NAMALWA (cell line): ENCODE data around the gene BST1.

Source experiments
- DNase-seq: peaks from one replicate; pipeline ENCODE4 v3.0.0-alpha.2; 2015; ENCODE audit warnings: low spot score

Gene BST1

DNA sequence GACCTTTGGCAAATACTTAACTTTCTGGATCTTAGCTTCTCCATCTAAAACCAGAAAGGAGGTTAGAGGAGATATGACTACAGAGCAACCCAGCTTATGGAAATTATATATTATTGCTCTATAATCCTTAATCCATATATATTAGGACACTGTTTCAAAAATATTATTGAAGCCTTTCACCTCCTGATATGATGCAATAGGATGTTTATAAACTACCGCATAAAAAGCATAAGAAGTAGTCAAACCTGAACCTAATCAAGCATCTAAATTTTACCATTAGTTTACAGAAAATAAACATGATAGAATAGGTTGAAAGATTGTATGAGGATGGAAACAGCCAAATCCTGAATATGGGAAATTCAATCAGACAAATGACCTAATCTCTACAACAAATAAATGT, 26.8 kb upstream of the BST1 start:
- DNase-seq: no peak

DNA sequence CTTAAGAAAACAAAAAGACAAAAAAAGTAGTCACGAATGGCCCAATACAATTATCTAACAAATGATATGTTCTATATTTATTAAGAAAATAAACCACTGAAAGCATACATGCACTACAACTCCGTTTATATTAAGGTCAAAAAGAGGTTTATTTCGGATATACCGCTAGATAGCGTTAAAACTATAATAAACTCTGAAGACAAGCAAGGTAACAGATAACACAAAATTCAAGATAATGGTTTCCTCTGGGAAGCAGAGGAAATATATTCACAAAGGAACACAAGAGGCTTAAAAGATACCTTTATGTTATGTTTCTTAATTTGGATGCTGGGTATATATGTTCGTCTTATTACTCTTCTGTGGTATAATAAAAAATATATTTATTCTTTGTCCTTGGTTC, 26.0 kb upstream of the BST1 start:
- no peak for DNase-seq

DNA sequence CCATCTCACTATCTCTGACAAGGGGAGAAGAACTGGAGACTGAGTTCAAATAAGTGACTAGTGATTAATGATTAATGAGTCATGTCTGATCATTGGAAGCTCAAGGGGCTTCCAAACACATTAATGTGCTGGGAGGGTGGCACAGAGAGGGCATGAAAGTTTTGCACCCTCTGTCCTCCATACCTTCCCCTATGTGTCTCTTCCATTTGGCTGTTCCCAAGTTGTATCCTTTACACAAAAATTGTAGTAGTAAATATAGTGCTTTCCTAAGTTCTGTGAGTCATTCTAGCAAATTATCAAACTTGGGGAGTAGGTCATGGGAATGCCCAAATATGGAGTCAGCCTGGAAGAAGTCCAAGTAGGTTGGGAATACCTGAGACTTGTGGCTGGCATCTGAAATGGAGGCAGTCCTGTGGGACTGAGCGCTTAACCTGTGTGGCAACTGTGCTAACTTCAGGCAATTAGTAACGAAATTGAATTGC, 25.3 kb upstream of the BST1 start:
- DNase-seq: no peak

DNA sequence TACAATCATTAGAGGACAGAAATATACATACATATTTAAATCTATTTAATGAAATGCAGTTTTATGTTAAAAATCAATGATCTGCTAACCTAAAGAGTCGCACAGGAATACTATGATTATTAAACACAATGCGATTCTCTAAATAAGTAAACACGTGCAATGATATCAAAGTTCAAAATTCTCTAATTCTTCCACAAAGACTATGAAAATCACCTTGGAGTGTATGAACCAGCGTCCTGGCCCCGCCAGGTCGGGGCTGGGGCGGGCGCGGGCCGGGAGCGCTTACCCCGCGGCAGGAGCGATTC, 21.8 kb upstream of the BST1 start:
- no peak for DNase-seq

DNA sequence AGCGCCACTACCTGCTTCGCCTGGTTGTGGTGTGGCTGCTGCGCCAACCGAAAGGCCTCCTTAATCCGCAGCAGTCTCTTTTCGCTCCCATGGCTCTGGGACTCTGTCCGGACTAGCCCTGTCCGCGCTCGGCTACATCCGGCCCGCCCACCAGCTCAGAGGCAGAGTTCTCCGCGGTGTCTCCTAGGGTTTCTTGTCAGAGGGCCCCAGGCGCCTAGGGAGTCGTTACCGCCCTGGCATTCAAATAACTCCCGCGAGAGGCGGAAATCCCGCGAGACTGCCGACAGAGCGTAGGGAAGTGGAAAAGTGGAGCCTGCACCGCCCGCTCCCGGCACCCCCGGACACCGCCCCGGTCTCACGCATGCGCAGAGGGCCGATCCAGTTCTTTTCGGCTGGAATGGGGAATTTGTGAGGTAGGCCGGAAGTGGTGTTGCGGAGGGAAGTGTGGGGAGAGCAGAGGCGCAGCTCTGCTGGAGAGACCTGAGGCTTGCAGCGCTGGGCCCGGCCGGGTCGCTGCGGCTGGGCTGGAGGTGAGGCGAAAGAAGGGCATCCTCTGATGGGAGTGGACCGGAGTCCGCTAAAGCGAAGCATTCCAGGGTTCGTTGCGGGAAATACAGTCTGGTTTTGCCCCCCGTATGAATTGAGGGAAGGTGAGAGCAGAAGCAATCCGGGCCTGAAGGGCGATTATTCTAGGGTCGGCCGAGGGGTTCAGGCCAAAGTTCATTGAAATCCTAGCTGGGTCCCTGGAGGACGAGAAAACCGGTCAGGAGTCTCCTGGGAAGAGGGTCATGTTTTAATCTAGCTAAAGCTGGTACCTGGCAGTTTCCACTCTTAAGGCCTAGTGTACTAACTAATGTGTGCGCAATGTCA, 21.3 kb upstream of the BST1 start, which contains the start of gene FAM200B:
Gene FAM200B (plus strand): TSS at position 456 of the 870 bp plus-strand sequence. CDS start 5,151 bp downstream, outside the sequence.
- DNase-seq: peak; percentile 99

DNA sequence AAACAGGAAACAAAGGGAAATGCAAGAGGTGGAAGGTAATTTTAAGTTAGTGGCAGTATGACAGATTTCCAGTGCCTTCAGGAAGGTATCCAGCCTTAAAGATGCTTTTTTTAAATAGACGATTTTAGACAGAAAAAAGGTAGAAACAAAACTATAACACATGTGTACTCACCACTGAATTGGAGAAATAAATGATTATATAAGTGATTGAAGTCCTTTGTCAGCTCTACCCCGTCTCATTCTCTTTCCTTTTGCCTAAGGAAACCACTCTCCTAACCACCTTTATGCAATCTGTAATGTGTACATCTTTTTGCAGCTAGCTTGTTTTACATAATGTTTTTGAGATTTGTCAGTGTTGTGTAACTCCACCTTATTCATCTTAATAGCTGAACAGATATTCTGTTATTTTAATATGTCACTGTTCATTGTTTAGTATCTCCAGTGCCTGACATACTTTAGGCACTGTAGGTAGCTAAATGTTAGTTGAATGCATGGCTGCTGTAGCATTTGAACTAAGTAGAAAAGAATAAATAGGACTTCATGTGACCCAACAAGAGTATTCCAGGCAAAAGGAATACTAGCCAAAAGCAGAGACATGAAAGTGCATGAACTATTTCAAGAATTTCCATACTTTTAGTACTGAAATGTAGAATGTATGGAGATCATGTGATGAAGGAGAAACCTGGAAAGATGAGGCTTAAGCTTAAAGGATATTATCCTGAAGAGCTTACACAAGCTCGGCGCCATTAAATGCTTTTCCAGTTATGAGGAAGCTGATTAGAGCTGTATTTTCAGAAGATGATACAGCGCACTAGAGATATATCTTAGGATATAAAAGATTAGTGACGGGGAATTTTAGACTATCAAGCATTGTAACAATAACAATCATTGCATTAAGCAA, 20.4 kb upstream of the BST1 start:
- DNase-seq: peak; percentile 46

DNA sequence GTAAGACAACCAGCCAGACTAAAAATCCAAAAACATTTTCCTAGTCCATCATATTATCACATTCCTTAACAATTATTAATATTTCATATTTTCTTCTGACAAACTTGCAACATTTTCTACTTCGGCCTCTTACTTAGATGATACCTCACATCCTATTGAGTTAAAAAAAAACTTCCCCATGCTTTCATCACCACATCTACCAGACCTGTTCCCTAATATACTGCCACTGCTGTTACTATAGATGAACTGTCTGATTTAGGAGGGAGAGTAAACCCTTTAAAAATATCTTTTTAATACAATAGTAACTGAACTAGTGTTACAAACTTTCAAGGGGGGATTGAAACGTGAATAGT, 19.7 kb upstream of the BST1 start:
- DNase-seq: no peak

DNA sequence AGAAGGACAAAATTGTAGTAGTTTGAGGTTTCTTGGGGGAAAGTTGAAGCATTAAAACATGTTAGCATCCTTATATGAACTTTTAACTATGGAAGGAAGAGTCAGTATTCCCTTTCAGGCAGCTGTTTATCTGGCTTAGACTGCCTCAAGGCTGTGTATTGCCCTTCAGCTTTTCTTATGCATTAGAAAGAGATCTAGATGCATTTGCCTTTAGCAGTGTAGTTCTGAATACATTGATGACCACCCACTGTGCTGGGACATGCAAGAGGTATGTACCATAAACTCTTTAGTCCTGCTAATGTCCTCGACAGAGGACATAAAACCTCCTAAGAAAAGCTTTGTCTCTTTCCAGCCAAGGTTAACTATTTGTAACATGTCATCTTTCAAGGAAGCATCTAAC, 18.4 kb upstream of the BST1 start:
- DNase-seq: no peak

DNA sequence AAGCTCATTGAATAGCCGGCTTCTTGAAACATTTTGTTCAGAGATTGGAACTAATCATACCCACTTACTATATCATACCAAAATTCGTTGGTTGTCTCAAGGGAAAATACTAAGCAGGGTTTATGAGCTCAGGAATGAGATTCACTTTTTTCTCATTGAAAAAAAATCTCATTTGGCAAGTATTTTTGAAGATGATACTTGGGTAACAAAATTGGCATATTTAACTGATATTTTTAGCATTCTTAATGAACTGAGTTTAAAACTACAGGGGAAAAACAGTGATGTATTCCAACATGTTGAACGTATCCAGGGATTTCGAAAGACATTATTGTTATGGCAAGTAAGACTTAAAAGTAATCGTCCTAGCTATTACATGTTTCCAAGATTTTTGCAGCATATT, 14.8 kb upstream of the BST1 start:
- no peak for DNase-seq

DNA sequence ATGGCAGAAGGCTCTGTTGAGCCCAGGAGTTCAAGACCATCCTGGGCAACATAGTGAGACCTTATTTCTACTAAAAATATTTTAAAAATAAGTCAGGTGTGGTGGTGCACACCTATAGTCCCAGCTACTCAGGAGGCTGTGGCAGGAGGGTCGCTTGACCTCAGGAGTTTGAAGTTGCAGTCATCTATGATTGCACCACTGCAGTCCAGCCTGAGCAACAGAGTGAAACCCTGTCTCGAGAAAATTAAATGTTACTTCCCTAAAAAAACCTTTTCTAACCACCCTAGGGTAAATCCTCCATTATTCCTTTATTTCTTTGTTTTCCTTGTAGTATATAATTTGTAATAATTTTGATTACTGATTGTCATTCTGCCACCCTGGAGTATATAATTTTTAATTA, 13.3 kb upstream of the BST1 start:
- DNase-seq: no peak

DNA sequence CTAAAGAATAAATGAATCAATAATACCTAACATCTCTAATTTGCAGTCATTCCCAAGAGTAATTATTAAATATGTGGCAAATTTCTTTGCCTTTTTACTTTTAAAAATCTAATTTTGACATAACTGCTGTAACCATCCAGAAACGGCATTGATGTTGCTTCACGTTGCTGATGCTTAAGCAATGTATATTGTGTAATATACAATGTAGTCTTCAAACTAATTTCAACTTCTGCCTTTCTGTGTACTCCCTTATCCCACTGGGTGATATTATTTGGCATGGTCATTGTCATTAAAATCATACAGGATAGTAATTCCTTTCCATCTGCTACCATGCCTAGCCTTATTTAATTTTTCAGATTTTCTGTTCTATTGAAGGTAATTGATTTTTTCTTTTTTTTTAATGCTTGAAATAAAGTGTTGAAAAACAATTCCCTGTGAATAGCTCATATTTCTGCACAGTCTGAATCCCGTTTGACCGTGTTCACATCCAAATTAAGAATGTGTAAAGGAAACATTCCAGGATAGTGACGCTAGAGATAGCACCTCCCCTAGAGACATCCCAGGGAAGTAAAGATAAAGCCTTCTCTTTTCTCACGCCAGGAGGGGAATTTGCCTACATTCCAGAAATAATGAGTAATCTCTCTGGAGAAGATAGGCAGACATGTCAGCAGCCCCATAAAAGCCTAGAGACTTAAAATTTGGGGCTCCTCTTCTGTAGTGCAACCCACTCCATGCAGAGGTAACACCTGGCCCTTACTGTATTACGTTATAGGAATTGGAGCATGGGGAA, 12.7 kb upstream of the BST1 start:
- DNase-seq: no peak

DNA sequence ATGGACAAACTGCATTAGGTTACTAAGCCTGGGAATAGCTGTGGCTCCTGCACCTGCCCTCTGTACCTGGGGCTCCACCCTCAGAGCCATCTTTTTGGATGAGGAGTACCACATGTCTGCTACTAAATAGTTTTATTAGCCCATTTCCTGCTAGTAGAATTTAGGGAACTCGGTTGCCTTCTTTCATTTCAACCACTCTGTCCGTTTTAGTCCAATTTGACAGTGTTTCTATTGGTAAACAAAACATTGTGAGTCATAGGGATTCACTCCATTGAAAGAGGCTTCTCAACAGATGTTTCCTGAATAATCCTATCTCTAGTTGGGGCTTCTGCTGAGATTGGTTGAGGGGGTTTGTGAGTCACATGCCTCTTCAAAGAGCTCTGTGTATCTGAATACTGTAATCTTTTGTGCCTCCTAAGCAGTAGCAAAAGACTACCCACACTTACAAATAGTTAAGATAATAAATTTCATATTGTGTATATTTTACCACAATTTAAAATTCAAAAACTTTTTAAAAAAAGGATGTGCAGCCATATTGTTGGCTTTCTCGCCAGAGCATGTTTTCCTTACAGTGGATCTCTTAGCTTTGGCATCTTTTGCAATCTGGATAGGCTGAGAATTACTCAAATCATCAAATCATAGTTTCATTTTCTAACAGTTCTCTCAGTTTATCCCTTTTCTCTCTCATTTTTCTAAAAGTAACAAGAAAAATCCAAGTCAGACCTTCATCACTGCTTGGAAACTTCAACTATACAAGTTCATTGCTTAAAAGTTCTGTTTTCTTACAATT, 11.3 kb upstream of the BST1 start:
- DNase-seq: no peak

DNA sequence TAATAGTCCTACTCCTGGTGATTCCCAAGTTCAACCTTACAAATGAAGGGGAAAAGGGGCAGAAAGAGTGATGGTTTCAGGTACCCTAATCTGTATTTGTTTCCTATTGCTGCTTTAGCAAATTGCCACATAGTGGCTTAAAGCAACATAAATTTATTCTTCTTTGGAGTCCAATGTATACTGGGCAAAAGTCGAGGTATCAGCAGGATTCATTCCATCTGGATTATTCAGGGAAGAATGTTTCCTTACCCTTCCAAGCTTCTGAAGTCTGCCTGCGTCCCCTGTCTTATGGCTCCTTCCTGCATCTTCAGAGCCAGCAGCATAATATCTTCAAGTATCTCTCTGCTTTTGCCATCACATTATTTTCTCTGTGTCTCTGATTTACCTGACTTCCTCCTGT, 10.3 kb upstream of the BST1 start:
- DNase-seq: no peak

DNA sequence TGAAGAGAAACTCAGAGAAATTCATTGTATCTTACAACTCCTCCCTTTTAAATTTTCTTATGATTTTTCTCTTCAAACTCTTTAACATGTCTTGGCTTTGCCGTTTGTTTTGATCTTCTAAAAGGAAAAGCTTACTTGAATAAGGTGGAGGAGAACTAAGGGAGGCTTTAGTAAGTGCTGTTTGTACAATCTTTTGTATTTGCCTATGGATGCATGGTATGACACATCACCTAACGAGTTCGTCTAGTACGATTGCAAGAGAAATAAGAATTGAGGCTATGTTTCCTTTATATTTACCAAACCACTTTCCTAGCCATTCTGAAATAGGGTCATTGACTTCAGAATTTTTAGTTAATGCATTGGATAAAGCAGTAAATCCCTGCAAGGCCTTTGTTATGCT, 8.4 kb upstream of the BST1 start:
- no peak for DNase-seq

DNA sequence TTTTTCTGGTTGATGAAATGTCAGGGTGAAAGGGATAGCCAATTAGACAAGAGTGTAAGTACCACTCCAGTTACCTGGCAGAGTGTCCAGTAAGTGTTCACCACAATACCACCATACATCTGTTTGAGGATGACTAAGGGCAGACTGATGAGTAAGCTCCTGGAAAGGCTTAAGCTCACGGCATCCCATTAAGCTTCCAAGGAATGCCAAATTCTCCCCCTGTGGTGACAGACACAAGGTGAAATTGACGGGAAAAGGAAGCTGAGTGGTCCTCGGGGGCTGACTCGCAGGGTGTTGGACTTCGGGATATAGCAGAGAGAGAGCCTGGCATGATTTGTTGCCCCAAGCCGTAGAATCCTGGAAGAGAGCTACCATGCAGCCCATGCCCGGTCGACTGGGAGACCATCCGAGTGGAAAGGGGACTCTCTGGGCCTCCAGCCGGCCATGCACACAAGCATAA, 7.6 kb upstream of the BST1 start:
- no peak for DNase-seq

DNA sequence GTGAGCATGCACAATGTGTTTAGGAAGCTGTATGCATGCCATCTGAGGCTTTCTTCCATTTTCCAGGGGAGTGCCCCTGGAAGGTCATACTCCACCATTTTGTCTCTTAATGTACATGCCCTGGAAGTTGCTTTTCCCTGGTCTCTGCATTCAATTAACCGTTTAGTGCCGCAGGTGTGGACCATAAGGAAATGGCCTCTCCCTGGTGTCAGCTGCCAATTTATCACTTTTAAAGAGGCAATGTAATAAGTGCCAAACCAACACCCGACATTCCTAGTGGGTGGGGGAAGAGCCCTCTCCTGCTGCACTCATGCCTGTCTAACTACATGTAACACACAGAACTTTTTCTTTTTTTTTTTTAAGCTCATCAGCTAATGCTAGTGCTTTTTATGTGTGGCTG, 7.1 kb upstream of the BST1 start:
- DNase-seq: no peak

DNA sequence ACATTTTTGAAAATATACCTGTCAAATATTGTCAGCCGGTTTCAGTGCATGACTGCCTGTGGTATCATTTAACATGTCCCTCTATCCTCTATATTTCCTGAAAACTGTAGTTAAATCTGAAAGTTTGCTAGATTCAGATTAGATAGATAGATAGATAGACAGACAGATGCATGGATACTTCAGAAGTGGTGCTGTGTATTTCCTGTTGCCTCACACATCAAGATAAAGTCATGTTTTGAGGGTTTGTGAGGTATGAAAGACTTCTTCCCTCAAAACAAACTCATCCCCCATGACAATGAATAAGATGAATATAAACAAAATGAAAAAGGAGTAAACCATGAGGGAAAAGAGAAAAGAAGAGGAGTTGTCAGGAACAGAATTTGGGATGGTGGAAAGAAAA, 6.0 kb upstream of the BST1 start:
- DNase-seq: no peak

DNA sequence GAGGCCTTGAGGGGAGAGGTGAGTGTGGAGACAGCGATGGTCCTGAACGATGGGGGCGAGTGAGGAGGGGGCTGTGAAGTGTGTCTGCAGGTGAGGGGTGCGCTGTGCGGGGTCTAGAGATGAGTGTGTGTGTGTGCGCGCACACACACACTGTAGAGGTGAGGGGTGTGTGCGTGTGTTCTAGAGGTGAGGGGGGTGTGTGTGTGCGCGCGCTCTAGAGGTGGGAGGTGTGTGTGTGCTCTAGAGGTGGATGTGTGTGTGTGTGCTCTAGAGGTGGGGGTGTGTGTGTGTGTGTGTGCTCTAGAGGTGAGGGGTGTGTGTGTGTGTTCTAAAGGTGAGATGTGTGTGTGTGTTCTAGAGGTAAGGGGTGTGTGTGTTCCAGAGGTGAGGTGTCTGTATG, 574 bp downstream of the BST1 start:
- DNase-seq: no peak

DNA sequence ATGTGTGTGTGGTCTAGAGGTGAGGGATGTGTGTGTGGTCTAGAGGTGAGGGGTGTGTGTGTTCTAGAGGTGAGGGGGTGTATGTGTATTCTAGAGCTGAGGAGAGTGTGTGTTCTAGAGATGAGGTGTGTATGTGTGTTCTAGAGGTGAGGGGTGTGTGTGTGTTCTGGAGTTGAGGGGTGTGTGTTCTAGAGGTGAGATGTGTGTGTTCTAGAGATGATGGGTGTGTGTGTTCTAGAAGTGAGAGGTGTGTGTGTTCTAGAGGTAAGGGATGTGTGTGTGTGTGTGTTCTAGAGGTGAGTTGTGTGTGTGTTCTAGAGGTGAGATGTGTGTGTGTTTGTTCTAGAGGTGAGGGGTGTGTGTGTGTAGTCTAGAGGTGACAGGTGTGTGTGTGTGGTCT, 1.3 kb downstream of the BST1 start:
- no peak for DNase-seq

DNA sequence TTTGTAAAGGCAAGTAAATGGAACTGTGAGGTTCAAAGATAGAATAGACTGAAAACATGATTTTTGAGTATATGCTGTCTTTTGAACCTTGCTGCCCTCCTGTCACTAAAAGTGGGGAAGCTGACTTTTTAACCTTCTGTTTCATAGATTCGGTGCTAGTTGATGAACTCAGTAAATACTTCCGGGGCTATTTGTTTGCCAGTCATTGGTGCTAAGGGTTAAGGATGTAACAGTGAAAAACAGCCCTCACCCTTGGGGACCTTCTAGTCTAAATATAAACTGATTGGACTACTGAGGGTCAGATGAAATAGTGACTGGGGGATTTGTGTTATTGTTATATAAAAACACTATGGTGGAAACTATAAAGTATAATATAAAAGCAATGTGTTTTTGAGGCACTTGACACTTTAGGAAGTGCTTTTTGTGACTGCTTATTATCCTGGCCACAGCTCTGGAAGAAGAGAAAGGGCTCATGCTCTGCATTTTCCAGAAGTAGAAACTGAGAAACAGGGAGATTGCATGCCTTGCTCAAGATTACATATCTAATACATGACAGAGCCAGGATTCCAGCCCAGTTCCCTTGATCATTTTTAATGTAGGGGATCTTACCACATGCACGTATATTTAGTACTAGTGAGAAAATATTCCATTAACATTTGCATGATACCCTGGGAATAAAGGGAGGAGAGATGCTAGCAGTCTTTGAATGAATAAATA, 3.9 kb downstream of the BST1 start:
- no peak for DNase-seq

DNA sequence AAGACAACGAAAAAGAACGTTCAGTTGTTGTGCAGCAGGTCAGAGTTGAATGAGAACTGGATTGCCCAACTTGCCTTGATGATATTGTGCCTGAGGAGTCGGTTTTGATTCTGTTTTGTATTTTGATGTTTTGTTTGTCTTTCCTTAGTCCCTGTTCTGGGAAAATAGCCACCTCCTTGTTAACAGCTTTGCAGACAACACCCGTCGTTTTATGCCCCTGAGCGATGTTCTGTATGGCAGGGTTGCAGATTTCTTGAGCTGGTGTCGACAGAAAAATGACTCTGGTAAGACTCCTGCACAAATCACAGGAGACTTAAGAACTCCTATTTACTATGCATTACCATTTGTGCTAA, 4.5 kb downstream of the BST1 start:
- no peak for DNase-seq
